GM18907 (cell line): ENCODE measurements around the gene TMEM140.

Experiments
- ATAC-seq: cut with Tn5 transposase; IDR thresholded peaks from one replicate; pipeline ENCODE4 v1.9.1; 2021; ENCODE audit warnings: mild to moderate bottlenecking, moderate library complexity; ENCODE audit not compliant: unreplicated experiment

TMEM140 gene

DNA sequence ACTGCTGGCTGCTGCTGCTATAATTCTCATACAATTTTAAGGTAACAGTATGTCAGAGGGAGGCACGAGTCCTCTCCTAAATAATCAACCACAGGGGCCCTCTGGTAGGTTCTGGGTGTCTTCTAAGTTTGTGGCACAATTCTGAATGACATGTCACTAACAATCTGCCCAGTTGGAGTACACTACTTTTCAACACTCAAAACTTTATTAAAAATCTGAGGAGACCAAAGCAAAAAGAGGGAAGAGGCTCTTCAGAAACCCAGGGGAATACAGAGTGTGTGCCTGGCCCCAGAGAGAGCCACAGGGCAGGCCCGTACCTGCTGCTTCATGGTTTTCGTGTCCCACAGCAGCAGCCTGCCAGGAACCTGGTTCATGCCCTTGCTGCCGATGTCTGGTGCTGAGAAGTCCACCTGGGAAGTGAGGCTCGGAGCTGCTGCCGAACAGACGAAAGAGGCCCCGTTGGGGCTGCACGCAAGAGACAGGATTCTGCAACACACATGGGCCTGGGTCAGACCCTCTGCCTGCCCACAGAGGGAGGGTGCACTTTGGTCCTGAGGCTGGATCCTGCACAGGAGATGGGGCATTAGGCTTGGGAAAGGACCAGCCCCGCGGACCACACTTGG lies 45.2 kb downstream of the TMEM140 start:
- ATAC-seq: no peak

DNA sequence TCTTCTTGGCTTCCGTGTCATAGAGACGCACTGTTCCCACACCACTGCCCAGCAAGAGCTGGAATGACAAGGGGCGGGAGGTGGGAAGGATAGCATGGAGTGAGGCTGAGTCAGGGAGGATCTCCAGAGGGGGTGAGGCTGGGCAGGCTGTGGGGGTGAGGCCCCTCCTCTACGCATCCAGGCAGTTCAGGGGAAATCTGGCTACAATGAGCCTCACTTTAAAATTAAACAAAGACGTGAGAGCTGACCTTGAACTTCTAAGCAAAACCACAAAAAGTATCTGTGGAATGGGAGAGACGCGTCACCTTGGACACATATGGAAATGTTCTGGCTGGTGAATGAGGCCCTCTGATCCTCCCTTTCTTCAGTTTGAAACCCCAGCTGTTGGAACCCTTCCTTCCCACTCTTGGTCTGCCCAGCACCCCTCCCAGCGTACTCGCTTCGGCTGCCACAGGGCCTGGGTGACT lies 45.8 kb downstream of the TMEM140 start:
- no peak for ATAC-seq

DNA sequence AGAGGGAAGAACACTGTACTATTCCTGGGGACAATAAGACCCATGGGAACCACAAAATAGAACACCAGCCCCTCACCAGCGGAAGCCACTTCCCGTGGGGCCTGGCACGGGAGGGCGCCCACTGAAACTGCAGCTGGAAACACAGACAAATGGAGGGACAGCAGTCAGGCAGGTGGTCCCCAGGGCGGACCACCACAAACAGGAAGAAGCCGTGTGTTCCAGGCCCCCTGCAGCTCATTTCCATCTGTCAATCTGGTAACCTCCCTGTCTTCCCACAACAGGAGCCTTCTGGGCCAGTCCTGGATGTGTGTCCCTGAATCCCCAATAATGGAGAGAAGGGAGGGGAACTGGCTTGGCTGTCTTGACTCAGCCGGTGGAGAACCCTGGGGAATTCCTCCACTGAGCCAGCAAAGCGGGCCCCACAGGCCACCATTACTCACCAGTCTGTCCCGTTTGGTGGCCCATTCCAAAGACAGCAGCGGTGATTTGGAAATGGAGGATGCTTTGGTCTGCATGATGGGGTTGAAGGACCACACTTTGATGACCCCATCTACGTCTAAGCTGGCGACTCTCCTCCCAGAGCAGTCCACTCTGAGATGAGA lies 46.7 kb downstream of the TMEM140 start:
- no peak for ATAC-seq

DNA sequence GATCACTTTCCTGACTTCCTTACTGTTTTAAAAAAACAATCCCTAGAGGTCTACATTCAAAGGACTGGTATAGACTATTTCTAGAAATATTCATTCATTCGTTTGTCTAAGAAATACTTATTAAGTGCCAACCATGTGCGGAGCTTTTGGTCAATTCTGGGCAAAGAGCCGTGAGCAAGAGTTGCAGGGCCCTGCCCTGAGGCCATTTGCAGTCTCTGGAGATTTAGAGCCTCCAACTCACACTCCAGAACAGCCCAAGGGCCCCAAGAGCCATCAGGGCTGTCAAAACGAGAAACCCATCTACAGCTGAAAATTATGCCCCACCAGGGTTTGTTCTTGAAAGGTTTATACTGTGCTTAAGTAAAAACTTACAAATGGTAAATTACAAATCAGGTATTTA lies 47.3 kb downstream of the TMEM140 start:
- no peak for ATAC-seq

DNA sequence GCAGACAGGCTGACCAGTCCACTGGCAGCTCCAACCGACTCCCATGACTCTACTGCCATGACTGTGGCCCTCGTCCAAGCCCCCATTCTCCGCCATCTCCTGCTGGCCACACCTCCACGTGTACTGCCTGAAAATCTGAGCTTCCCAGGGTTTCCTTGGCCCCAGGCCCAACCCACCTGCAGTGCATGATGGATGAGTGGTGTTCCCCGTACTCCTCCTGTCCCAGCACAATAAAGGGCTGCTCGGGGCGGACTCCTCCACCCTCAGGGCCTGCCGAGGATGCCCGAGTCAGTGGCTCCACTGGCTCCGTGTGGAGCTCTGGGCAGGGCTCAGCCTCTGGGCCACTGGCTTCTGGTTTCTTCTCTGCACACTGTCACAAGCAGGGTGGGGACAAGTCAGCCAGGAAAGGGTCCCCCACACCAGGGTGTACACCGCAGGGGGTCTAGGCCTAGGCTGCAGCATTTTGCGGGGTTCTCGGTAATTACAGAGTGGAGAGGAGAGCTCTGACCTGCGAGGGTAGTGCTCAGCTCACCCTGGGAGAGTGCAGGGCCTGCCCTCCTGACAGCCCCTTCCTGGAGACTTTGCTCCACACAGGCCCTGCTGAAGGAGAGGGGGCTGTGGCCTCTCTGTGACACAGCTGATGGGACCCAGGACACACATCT lies 48.2 kb downstream of the TMEM140 start:
- no peak for ATAC-seq

DNA sequence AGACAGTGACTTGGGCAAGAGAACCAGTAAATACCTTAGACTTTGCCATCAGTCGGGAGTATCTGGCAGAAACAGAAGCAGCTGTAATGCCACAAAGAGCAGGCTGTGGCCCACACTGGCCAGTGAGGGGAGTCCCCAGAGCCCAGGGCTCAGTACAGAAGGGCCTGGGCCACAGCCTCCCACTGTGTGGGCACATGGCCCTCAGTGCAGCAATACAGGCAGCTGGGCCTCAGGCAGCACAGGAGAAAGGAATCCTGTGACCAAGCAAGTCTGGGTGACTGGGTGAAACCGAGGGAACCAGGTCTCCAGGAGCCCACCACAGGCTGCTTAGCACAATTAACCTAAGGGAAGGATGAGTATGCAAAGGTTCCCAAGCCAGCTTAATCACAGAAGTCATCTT lies 49.5 kb downstream of the TMEM140 start:
- no peak for ATAC-seq

DNA sequence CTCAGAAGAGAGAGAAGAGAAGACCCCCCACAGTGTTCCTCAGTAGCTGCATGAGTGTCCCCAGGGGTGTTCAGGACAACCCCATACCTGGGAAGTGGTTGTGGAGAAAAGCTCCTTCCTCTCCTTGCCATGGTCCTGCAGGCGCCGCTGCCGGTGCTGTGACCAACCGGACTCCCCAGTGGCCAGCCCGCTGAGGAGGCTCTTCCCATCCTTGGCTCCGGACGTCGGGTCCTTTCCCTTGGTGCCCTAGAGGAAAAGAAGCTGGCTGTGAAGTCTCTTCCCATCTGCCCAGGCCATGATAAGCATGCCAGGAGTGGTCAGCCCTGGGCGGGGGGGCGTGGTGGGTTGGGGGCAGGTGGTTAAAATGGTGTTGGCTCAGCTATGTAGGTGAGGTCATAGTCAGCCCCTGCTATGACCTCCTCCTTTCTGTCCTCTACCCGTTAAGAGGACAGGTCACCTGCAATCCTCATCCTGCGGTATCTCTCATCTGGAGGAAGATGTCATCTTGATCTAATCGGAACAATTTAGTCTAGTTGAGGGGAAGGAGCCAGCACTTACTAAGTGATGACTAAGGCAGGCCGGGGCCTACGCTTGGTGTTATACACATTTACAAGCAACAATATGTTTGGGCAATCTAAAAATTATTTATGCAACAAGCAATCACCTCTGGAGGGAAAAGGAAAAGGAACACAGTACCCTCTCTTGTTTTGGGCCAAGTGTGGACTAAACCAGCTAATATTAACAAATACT lies 50.2 kb downstream of the TMEM140 start:
- no peak for ATAC-seq

DNA sequence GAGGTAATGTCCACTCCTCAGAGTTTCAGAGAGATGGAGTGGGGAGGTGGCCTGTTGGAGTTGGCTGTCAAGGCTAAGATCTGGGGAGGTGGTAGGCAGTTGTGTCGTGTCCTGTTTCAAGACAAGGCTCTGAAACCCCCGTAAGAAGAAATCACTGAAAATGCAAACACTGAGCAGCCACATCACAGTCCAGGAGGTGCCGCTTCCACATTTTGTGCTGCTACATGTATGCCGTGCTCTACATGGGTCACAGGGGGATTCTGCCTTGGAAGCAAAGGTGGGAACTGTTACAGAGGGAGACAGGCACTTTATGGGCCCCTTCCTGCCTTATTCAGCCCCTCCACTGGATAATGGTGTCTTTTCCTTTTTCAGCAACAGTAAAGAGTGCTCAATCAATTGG lies 51.6 kb downstream of the TMEM140 start:
- no peak for ATAC-seq

DNA sequence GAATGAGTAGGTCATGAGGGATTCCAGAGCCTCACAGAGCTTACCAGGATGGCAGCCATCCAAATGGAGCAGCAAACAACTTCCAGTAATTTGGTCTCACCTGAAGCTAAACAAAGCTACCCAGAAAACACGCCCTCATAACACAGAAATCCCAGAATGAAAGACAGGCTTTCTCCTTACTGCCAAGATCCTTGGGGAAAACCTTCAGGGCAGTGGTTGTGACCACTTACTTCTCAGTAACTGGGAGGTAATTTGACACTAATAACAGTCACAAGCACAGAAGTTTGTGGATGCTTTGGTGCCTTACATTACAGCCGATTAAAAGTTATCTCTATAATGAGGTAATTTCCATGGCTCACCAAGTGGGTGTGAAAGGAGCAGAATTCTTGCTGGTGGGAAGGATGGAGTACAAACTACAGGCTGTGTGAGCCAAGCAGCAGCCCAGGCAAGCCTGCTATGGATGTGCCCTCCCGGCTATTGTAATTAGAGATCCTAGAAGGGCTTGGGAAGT lies 53.0 kb downstream of the TMEM140 start:
- no peak for ATAC-seq

DNA sequence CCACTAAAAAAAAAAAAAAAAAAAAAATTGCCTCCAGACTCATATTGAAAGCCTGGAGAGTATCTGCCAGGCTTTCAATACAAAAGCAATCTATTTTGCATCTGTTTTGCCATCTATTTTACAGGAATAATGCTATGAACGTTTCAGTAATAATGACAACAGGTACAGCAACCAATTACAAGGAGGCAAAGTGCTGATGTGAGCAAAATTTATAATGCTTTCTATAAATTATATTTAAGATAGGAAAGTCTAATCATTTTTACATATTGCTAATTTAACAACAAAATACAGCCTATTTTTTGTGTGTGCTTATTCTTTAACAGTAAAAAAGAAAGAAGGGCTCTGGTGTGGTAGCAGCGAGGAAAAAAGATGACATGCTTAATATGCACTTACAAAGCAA lies 53.5 kb downstream of the TMEM140 start:
- ATAC-seq: no peak

DNA sequence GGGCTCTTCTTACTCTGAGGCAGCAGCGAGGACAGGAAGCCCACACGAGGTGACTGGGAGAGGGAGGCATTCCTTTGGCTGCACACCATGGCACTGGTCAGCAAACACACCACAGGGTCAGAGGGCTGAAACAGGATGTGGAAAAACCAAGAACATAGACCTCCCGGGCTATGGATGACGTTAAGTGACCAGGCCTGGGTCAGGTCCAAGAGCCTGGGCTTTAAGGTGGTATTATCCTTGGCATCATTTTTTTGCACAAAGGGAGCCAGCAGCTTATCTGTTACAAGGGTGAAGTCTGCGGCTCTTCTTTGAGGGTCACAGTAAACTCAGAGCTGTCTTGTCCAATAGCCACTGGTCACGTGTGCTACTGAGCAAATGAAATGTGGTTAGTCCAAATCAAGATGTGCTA lies 56.5 kb downstream of the TMEM140 start:
- ATAC-seq: no peak

DNA sequence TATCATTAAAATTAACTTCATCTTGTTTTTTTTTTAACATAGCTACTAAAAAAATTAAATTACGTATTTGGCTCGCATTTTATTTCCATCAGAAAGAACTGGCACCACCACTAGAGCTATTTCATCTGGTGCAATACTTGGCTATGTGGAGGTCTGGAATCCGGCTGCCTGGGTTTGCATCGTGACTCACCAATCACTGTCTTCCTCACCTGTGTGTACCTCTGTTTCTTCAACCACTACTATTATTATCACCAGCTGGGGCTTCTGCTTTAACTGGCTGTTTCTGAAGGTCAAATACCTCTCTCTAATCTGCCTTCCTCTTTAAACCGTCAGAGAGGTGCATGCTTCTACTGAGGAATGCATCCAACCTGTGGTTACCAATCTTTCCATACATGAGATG lies 57.0 kb downstream of the TMEM140 start:
- ATAC-seq: no peak

DNA sequence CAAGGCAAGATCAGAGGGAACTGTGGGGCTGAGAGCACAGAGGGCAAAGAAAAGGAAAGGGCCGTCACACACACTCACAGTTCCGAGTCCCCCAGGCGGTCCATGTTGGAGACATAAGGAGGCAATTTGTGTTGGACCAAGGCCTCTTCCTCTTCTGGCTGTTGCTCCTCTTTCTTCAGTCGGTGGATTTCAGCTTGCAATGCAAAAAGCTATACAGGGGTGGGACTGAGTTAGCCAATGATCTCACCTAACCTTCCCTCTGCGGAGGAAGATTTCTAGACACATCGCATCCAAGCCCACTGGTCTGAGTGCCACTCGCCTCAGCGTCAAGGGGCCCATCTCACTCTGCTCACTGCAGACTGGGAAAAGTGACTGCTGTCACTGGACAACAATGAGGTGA lies 58.0 kb downstream of the TMEM140 start:
- ATAC-seq: no peak

DNA sequence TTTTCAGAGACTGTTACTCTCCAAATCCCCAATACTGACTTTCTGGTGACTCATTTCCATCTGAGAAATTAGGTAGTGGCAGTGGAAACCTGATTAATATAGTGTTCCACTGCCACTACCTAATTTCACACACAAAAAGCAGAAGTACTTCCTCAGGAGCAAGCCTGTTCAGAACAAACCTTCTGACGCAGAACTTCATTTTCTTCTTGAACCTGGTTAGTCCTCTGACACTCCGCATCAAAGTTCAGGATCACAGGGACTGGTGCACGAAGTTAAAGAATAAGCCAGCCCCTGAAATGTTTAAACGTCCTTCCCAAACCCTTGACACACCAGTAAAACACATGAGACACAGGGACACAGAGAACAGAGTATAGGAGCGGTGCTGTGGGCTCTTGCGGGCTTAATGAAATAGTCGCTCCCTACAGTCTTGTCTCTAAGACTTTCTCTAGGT lies 59.1 kb downstream of the TMEM140 start:
- peak; percentile 27 for ATAC-seq

DNA sequence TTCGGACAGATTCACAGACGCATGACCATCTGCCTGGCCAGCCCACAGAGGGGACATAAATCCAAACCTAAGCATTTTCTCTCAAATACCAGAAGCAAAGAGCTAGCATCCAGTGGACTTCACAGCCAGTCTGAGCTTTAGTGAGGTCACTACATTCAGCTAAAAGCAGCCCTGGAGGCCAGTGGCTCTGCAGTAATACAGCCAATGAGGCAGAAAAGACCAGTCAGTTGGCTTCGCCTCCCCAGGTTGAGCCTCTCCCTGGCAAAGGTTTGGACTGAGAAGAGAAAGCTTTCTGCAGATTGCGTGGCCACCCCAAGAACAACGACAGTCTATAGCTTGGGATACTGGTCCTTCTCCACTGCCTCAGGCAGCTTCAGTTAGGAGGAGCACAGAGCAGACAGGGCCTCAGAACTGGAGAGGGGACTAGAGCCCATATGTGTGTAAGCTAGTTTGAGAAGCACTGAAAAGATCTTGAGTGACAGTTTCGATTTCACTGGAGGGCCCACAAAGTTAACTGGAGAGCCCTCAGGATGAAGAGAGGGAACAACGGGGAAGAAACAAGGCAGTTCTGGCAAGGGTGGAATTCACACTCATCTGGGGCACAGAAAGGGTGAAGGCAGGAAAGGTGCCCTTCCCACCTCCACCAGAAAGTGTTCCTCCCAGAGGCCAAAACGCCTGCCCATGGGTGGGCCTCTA lies 59.7 kb downstream of the TMEM140 start:
- ATAC-seq: peak; percentile 15

DNA sequence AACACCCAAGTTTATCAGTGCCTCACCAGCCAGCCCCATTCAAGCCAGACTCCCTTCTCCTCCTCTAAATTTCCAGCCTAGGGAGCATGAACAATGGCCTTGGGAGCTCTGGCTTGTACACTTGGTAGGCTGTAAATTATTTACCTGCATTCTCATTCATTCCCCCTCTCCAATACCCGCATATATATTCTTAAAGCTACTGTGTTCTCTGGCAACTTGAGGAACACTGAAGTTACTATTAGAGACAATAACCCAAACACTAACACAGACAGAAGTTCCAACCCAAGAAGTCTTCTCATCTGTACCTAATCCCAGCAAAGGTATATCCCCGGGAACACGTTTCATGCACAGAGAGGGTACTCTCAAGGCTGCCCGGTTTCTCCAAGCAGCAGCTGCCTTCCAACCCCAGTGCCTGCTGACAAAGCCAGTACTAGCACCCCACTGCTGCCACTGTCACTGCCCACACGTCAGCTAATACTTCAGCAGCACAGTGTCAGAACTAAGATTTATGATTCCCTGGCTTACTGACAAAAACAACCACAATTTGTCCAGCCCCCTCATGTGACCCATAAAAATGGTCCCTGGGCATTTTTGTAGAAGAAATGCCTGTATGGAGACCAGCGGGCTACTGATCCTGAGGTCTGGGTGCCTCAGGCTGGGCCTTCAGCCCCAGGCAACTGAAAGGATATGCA lies 60.4 kb downstream of the TMEM140 start:
- no peak for ATAC-seq

DNA sequence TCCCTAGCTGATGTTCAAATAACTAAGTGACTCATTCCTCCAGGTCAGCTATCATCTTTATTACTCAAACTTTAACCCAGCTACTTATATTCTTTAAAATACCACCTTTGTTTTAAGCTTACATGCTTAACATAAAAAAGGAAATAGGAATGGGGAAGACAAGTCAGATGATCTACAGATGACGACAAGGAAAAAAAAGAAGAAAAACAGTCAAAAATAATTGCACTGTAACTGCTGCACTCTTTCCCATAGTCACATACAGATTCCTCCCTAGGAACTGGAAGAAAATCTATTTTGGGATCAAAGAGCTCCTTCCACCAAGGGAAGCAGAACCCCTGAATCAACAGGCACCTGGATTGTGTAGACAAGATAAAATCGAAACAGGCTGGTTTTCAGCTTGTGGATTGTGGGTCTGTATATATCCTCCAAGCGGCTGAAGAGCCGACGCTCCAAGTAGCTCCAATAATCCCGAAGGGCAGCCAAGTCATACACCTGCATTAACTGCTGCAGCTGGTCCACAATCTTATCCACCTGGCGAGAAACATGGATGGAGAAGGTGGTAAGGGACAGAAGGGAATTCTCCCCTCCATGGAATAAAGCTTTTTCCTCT lies 61.5 kb downstream of the TMEM140 start:
- ATAC-seq: no peak

DNA sequence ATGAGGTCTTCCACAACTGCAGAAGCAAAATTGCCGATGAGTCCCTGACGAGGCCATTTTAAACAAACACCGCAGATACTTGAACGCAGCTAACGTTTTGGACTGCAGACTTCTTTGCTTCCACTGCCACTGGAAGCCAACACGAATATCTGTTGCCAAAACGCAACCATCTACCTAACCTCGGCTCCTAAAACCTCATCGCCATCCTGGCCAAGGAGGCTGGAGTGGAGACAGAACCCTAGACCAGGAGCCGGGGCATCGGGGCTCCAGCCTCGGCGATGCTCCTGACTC lies 63.0 kb downstream of the TMEM140 start:
- peak; percentile 3 for ATAC-seq

DNA sequence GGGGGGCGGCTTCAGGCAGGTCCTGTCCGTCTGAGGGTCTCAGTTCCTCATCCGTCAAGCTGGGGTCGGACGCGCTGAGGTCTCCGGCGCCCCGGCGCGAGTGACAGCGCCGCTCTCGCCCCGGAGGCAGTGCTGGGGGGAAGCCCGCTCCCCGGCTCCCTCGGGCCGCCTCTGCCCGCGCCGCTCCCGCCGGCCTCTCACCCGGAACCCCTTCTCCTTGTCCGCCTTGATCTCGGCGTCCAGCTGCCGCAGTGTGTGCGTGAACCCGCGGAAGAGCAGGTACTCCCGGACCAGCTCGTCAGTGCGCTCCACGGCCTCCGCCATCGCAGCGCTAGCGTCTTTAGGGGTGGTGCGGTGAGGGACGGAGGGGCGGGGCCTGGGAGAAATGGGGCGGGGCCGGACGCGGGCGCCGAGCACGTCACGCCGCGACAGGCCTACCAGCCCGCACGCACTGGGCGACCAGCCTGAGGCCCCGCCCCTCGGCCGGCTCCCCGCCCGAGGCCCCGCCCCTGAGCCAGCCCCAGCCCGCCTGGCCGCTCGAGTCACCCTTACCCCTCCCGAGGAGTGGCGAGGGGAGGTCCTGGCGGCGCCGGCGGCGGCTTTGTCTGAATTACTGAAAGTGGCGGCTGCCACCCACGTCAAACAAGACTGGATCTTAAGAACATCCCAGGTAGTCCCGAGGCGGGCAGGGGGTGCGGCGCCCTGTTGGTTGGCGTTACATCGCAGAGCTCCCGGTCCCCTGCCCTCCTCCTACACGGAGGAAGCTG lies 63.5 kb downstream of the TMEM140 start, which contains the start of gene WDR91:
Gene WDR91, minus strand, starts transcription at position 348 of the 767 bp plus-strand sequence. Its CDS starts 24 bp downstream, at position 324.
- ATAC-seq: peak; percentile 85
